Neural cell (in vitro differentiated cells): ENCODE measurements around the gene USE1. TPM values are rescaled to one million over a fixed set of nuclear protein-coding genes. Genes with fewer than 3 reads are reported as not detected.

Source experiments
- H2AFZ ChIP-seq: fragments of 200-600, 300-800 bp; sonication (generic), shearing (Covaris generic); 2 replicates; pipeline ENCODE4 v1.6.0; 2014; ENCODE audit warnings: low read depth, mild to moderate bottlenecking, antibody characterized with exemption, low read length, moderate library complexity
- H3F3A ChIP-seq: fragments of 200-600 bp; shearing (Covaris generic); 2 replicates; pipeline ENCODE4 v1.6.1; 2016; ENCODE audit warnings: mild to moderate bottlenecking, moderate library complexity, mixed read lengths, antibody characterized with exemption, low read length; ENCODE audit not compliant: insufficient read depth, poor library complexity, severe bottlenecking
- H3K27ac ChIP-seq: fragments of 200-600, 300-800 bp; sonication (generic), shearing (Covaris generic); 2 replicates; pipeline ENCODE4 v1.5.1; 2014; ENCODE audit warnings: mild to moderate bottlenecking, low read length, moderate library complexity
- H3K27me3 ChIP-seq: fragments of 300-800, 200-600 bp; sonication (generic), shearing (Covaris generic); 2 replicates; pipeline ENCODE4 v1.6.0; 2014; ENCODE audit warnings: mild to moderate bottlenecking, low read depth, low read length, moderate library complexity; ENCODE audit not compliant: insufficient read depth
- H3K36me3 ChIP-seq: fragments of 300-800, 200-600 bp; sonication (generic), shearing (Covaris generic); 2 replicates; pipeline ENCODE4 v1.5.1; 2014; ENCODE audit warnings: mild to moderate bottlenecking, antibody characterized with exemption, low read length, moderate library complexity; ENCODE audit not compliant: insufficient read depth
- H3K4me2 ChIP-seq: fragments of 300-800, 200-600 bp; sonication (generic), shearing (Covaris generic); 2 replicates; pipeline ENCODE4 v1.6.0; 2014; ENCODE audit warnings: mild to moderate bottlenecking, low read length
- H3K4me3 ChIP-seq: fragments of 300-800, 200-600 bp; sonication (generic), shearing (Covaris generic); 2 replicates; pipeline ENCODE4 v1.5.1; 2014; ENCODE audit warnings: mild to moderate bottlenecking, low read length, moderate library complexity
- H3K79me2 ChIP-seq: fragments of 200-600 bp; shearing (Covaris generic); replicated peaks from 2 replicates; pipeline ENCODE4 v1.6.0; 2014; ENCODE audit warnings: mild to moderate bottlenecking, low read length, moderate library complexity; ENCODE audit not compliant: insufficient read depth
- H3K9ac ChIP-seq: fragments of 300-800, 200-600 bp; sonication (generic), shearing (Covaris generic); 2 replicates; pipeline ENCODE4 v1.6.1; 2016; ENCODE audit warnings: mild to moderate bottlenecking, low read length, mixed read lengths
- H3K9me2 ChIP-seq: fragments of 200-600 bp; shearing (Covaris generic); 2 replicates; pipeline ENCODE4 v1.6.1; 2016; ENCODE audit warnings: mild to moderate bottlenecking, low read length, mixed read lengths; ENCODE audit not compliant: insufficient read depth
- H3K9me3 ChIP-seq: fragments of 200-600, 300-800 bp; sonication (generic), shearing (Covaris generic); 2 replicates; pipeline ENCODE4 v1.6.1; 2016; ENCODE audit warnings: mild to moderate bottlenecking, mixed run types, low read length, moderate library complexity, mixed read lengths
- H4K20me1 ChIP-seq: fragments of 200-600 bp; shearing (Covaris generic); 2 replicates; pipeline ENCODE4 v1.6.1; 2016; ENCODE audit warnings: mild to moderate bottlenecking, mixed run types; ENCODE audit not compliant: insufficient read depth
- CTCF ChIP-seq: fragments of 450-650 bp; IDR thresholded peaks from 2 replicates; pipeline ENCODE4 v1.5.1; 2014; ENCODE audit warnings: antibody characterized with exemption, mild to moderate bottlenecking, moderate library complexity; ENCODE audit not compliant: poor library complexity, severe bottlenecking
- EP300 ChIP-seq: fragments of 450-650 bp; conservative IDR thresholded peaks from 2 replicates; pipeline ENCODE4 v1.6.1; 2014; ENCODE audit warnings: antibody characterized with exemption, mild to moderate bottlenecking, moderate library complexity; ENCODE audit not compliant: poor library complexity, severe bottlenecking
- EZH2 ChIP-seq: fragments of 200-600, 300-800 bp; shearing (Covaris generic), sonication (generic); IDR thresholded peaks from 2 replicates; pipeline ENCODE4 v1.6.1; 2014; ENCODE audit warnings: antibody characterized with exemption, low read length, borderline replicate concordance, mild to moderate bottlenecking; ENCODE audit not compliant: insufficient read depth, poor library complexity, severe bottlenecking
- MXI1 ChIP-seq: fragments of 450-650 bp; conservative IDR thresholded peaks from 2 replicates; pipeline ENCODE4 v1.6.1; 2014; ENCODE audit warnings: antibody characterized with exemption, mild to moderate bottlenecking; ENCODE audit not compliant: poor library complexity, severe bottlenecking
- POLR2AphosphoS5 ChIP-seq: IDR thresholded peaks from 2 replicates; pipeline ENCODE4 v1.6.1; 2012
- RAD21 ChIP-seq: fragments of 450-650 bp; conservative IDR thresholded peaks from 2 replicates; pipeline ENCODE4 v1.6.1; 2014; ENCODE audit warnings: antibody characterized with exemption, mild to moderate bottlenecking, moderate library complexity
- REST ChIP-seq: IDR thresholded peaks from 2 replicates; pipeline ENCODE4 v1.6.1; 2012; ENCODE audit warnings: borderline replicate concordance
- SMC3 ChIP-seq: fragments of 450-650 bp; conservative IDR thresholded peaks from 2 replicates; pipeline ENCODE4 v1.6.1; 2014; ENCODE audit warnings: antibody characterized with exemption, mild to moderate bottlenecking, moderate library complexity; ENCODE audit not compliant: poor library complexity
- TAF1 ChIP-seq: IDR thresholded peaks from 2 replicates; pipeline ENCODE4 v1.6.1; 2012; ENCODE audit warnings: low read depth
- polyA plus RNA-seq: library from polyadenylated mRNA; depleted of rRNA; stranded (reverse); fragments of >200 nt; gene quantifications from 2 replicates; pipeline ENCODE4 v1.2.3, GENCODE V29; 2014

USE1 gene
- polyA plus RNA-seq, 1 donor from 2014 or later = 20.4 TPM

- H3K9ac ChIP-seq = no peak overlapping the region
Measured at GRCh38 chr19:17205237-17206140, 9.7 kb upstream of the USE1 start.

More at GRCh38 chr19:17205237-17206140, 9.7 kb upstream of the USE1 start:
- no peak overlapping the region for H3K27ac ChIP-seq
- no peak overlapping the region for H3K4me2 ChIP-seq
- H3K9me2 ChIP-seq = no peaks in the 10 kb centered on the region
- no peaks in the 10 kb centered on the region for H3K36me3 ChIP-seq
- no peaks in the 10 kb centered on the region for H3K9me3 ChIP-seq
- H3K4me3 ChIP-seq = no peak overlapping the region
- H3K27me3 ChIP-seq = no peaks in the 10 kb centered on the region
- no peaks in the 10 kb centered on the region for H3K79me2 ChIP-seq
- H3F3A ChIP-seq = no peaks in the 10 kb centered on the region
- TF ChIP-seq TAF1 = no peak
- TF ChIP-seq CTCF = peak; percentile 56
- peak; percentile 65 for TF ChIP-seq SMC3
- TF ChIP-seq MXI1 = no peak
- TF ChIP-seq RAD21 = peak; percentile 55
- TF ChIP-seq EP300 = no peak
- TF ChIP-seq EZH2 = no peak
- TF ChIP-seq POLR2AphosphoS5 = no peak
- TF ChIP-seq REST = no peak
- H2AFZ ChIP-seq = no peak overlapping the region
- no peaks in the 10 kb centered on the region for H4K20me1 ChIP-seq
